ENCODE results near the gene PUS7.

DNA sequence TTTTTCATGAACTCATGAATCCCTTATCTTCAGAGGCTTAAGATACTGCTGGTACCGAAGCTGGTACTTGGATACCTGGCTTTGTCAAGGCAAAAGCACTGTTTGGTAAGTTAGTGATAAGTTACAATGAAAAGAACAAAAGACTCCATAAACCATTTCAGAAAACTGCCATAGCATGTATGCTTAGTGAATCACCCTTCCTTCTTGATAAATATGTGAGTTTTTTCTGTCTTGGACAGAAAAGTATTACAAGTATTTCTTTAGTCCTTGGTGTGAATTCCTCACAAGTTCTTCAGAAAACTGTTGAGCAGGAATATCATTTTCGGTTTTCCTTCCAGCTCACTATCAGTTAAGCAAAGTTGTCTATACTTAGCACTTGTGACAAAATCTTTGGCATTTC, 25.6 kb downstream of the PUS7 start:
- TF ChIP-seq, protein P1, sequence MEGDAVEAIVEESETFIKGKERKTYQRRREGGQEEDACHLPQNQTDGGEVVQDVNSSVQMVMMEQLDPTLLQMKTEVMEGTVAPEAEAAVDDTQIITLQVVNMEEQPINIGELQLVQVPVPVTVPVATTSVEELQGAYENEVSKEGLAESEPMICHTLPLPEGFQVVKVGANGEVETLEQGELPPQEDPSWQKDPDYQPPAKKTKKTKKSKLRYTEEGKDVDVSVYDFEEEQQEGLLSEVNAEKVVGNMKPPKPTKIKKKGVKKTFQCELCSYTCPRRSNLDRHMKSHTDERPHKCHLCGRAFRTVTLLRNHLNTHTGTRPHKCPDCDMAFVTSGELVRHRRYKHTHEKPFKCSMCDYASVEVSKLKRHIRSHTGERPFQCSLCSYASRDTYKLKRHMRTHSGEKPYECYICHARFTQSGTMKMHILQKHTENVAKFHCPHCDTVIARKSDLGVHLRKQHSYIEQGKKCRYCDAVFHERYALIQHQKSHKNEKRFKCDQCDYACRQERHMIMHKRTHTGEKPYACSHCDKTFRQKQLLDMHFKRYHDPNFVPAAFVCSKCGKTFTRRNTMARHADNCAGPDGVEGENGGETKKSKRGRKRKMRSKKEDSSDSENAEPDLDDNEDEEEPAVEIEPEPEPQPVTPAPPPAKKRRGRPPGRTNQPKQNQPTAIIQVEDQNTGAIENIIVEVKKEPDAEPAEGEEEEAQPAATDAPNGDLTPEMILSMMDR (conservative IDR thresholded peaks at IDR 0.05): no peak
- TF ChIP-seq ZFX (IDR thresholded peaks at IDR 0.05): no peak
